Occipital lobe (tissue), 2 donors: ENCODE data around the gene ENKUR. TPM values are rescaled to one million over a fixed set of nuclear protein-coding genes. Genes with fewer than 3 reads are reported as not detected.
A peak's percentile ranks its signal among the peaks of the same experiment; 100 is the strongest.
"Not testable (repeated sequence)": the region's sequence is repeated elsewhere in the genome, so short reads cannot be mapped to it uniquely, and the experiment has no call there.

Experiments
- DNase-seq: peaks from one replicate; lab custom pipeline; 2025; lab: John Stamatoyannopoulos, UW
- total RNA-seq: library from RNA; depleted of rRNA; stranded (reverse); fragments of >200 nt; gene quantifications from one replicate; pipeline ENCODE4 v1.2.3, GENCODE V29; 2014

ENKUR gene
- total RNA-seq, 1 donor from 2014 or later, result 5.0 TPM

- no peak for DNase-seq
Observed at GRCh38 chr10:24973163-24973562, 42.8 kb downstream of the ENKUR start.

- no peak for DNase-seq
Observed at GRCh38 chr10:24971374-24971773, 44.6 kb downstream of the ENKUR start.

GRCh38 chr10:24969841-24970281, 46.1 kb downstream of the ENKUR start:
- no peak for DNase-seq

GRCh38 chr10:24968951-24969350, 47.0 kb downstream of the ENKUR start:
- DNase-seq, result not testable (repeated sequence)

- DNase-seq, result no peak
Observed at GRCh38 chr10:24968349-24968748, 47.6 kb downstream of the ENKUR start.

- DNase-seq, result no peak
Observed at GRCh38 chr10:24966962-24967481, 48.9 kb downstream of the ENKUR start.

GRCh38 chr10:24965051-24965450, 50.9 kb downstream of the ENKUR start:
- no peak for DNase-seq

GRCh38 chr10:24963521-24964041, 52.4 kb downstream of the ENKUR start:
- no peak for DNase-seq

- DNase-seq, result no peak
Observed at GRCh38 chr10:24962995-24963394, 53.0 kb downstream of the ENKUR start.

GRCh38 chr10:24961582-24961981, 54.4 kb downstream of the ENKUR start:
- DNase-seq, result no peak

- no peak for DNase-seq
Observed at GRCh38 chr10:24959382-24959730, 56.6 kb downstream of the ENKUR start.

GRCh38 chr10:24958721-24959381, 57.1 kb downstream of the ENKUR start:
- peak; percentile 67 for DNase-seq

- no peak for DNase-seq
Observed at GRCh38 chr10:24958091-24958720, 57.8 kb downstream of the ENKUR start.

GRCh38 chr10:24957624-24958051, 58.3 kb downstream of the ENKUR start:
- DNase-seq, result not testable (repeated sequence)

- no peak for DNase-seq
Observed at GRCh38 chr10:24953675-24954074, 62.3 kb downstream of the ENKUR start.

GRCh38 chr10:24952707-24953645, 63.0 kb downstream of the ENKUR start:
- peak; percentile 32 for DNase-seq

GRCh38 chr10:24952143-24952706, 63.7 kb downstream of the ENKUR start, which contains the start of gene PRTFDC1:
Gene PRTFDC1 (minus strand): TSS chr10:24952606. CDS start chr10:24952575, 31 bp downstream.
- peak; percentile 56 for DNase-seq

- peak; percentile 39 for DNase-seq
Observed at GRCh38 chr10:24951201-24952142, 64.5 kb downstream of the ENKUR start.

GRCh38 chr10:24950439-24950838, 65.5 kb downstream of the ENKUR start:
- no peak for DNase-seq

- DNase-seq, result no peak
Observed at GRCh38 chr10:24949616-24950015, 66.3 kb downstream of the ENKUR start.
